Fibroblast of lung (primary cell): ENCODE measurements around the gene CLIC1. TPM values are rescaled to one million over a fixed set of nuclear protein-coding genes. Genes with fewer than 3 reads are reported as not detected.
A peak's percentile ranks its signal among the peaks of the same experiment; 100 is the strongest.

Source experiments
- DNase-seq, 2 donors: peaks; one replicate each; pipeline versions ENCODE4 v3.0.0 to v3.0.0-alpha.2; 2010; ENCODE audit warnings: low read depth in 2 of 2
- H2AFZ ChIP-seq: 2 replicates; pipeline ENCODE4 v1.5.1; 2012; ENCODE audit warnings: low read length, control low read depth, inconsistent platforms
- H3K27ac ChIP-seq: 2 replicates; pipeline ENCODE4 v1.5.1; 2011; ENCODE audit warnings: low read length, control low read depth; ENCODE audit not compliant: insufficient read depth
- H3K27me3 ChIP-seq: 2 replicates; pipeline ENCODE4 v1.5.1; 2011; ENCODE audit warnings: mild to moderate bottlenecking, low read length; ENCODE audit not compliant: control insufficient read depth, insufficient read depth
- H3K36me3 ChIP-seq: 2 replicates; pipeline ENCODE4 v1.5.1; 2011; ENCODE audit warnings: low read length; ENCODE audit not compliant: control insufficient read depth, insufficient read depth
- H3K4me1 ChIP-seq: 2 replicates; pipeline ENCODE4 v1.5.1; 2011; ENCODE audit warnings: low read length; ENCODE audit not compliant: control insufficient read depth, insufficient read depth; ENCODE audit errors: extremely low read depth
- H3K4me2 ChIP-seq: 2 replicates; pipeline ENCODE4 v1.5.1; 2011; ENCODE audit warnings: low read length, control low read depth; ENCODE audit not compliant: insufficient read depth; ENCODE audit errors: extremely low read depth
- H3K4me3 ChIP-seq, 4 experiments: fragments of 200-600 bp in 1 of 4; sonication (generic) in 1 of 4; replicated peaks in 1 of 4; 2 replicates each; pipeline ENCODE4 v1.5.1; 2011 to 2016; ENCODE audit warnings: low read length in 4 of 4, low read depth in 3 of 4, mild to moderate bottlenecking in 3 of 4, control low read depth in 2 of 4, inconsistent platforms in 1 of 4, mixed read lengths in 1 of 4; ENCODE audit not compliant: insufficient read depth in 1 of 4; ENCODE audit errors: control extremely low read depth in 1 of 4
- H3K79me2 ChIP-seq: 2 replicates; pipeline ENCODE4 v1.5.1; 2012; ENCODE audit warnings: mild to moderate bottlenecking, low read length, inconsistent platforms; ENCODE audit not compliant: control insufficient read depth, insufficient read depth
- H3K9ac ChIP-seq: 2 replicates; pipeline ENCODE4 v1.5.1; 2011; ENCODE audit warnings: mild to moderate bottlenecking, low read length, control low read depth; ENCODE audit not compliant: insufficient read depth
- H3K9me3 ChIP-seq: 2 replicates; pipeline ENCODE4 v1.5.1; 2012; ENCODE audit warnings: low read depth, low read length; ENCODE audit not compliant: control insufficient read depth, insufficient read depth
- H4K20me1 ChIP-seq: 2 replicates; pipeline ENCODE4 v1.5.1; 2011; ENCODE audit warnings: low read length; ENCODE audit not compliant: control insufficient read depth, insufficient read depth; ENCODE audit errors: extremely low read depth
- CTCF ChIP-seq, 2 donors: IDR thresholded peaks in 1 of 2; conservative IDR thresholded peaks in 1 of 2; 1 replicate in 1 of 2; 2 replicates in 1 of 2; pipeline ENCODE4 v1.5.1; 2011 to 2012; ENCODE audit warnings: low read length in 2 of 2, control low read depth in 1 of 2, inconsistent platforms in 1 of 2, low read depth in 1 of 2, mild to moderate bottlenecking in 1 of 2
- EZH2 ChIP-seq: IDR thresholded peaks from 2 replicates; pipeline ENCODE4 v1.5.1; 2012; ENCODE audit warnings: low read length, control low read depth, mild to moderate bottlenecking; ENCODE audit errors: missing control alignments
- polyA plus RNA-seq, 2 donors: library from polyadenylated mRNA; depleted of rRNA in 1 of 2; stranded (reverse) in 1 of 2; unstranded in 1 of 2; fragments of >200 nt; gene quantifications; 2 replicates each; pipeline ENCODE4 v1.2.1, GENCODE V29; 2011 to 2012; ENCODE audit warnings: missing spikeins in 1 of 2
- total RNA-seq: library from RNA; depleted of rRNA; stranded (reverse); fragments of >200 nt; gene quantifications from 2 replicates; pipeline ENCODE4 v1.2.1, GENCODE V29; 2014

CLIC1 gene
- total and polyA plus RNA-seq, 2 donors (not counting 1 experiment from before 2014, with no cell fraction given): 615 to 639 TPM

- no peaks in the 10 kb centered on the region for H3K9me3 ChIP-seq
- no peaks in the 10 kb centered on the region for H3K79me2 ChIP-seq
- peaks cover 1% of the 10 kb centered on the region for H3K4me1 ChIP-seq
- H3K27me3 ChIP-seq: no peaks in the 10 kb centered on the region
- no peaks in the 10 kb centered on the region for H4K20me1 ChIP-seq
- DNase-seq: no peak
- peaks cover 7% of the 10 kb centered on the region for H3K36me3 ChIP-seq
- no peak overlapping the region for H3K27ac ChIP-seq
- no peak overlapping the region for H3K9ac ChIP-seq
- H2AFZ ChIP-seq: no peak overlapping the region
- no peak for TF ChIP-seq CTCF (conservative IDR thresholded peaks at IDR 0.05 in 1 of 2, IDR thresholded peaks at IDR 0.05 in 1 of 2; ENCODE audit: low read depth in 1 of 2, low read length in 2 of 2)
- TF ChIP-seq EZH2: no peak
- H3K4me3 ChIP-seq: no peak overlapping the region
- no peak overlapping the region for H3K4me2 ChIP-seq
These were observed 22.0 kb upstream of the CLIC1 start for GRCh38 chr6:31758281-31758680.

- Histone ChIP-seq H4K20me1 (no peaks in the 10 kb centered on the region), H3K27ac (no peak overlapping the region), H3K4me2 (no peak overlapping the region), H3K9me3 (no peaks in the 10 kb centered on the region), H3K36me3 (no peaks in the 10 kb centered on the region), H3K79me2 (no peaks in the 10 kb centered on the region), H3K27me3 (no peaks in the 10 kb centered on the region), H3K4me3 (no peak overlapping the region), H2AFZ (no peak overlapping the region), H3K9ac (no peak overlapping the region), H3K4me1 (peaks cover 2% of the 10 kb centered on the region)
- no peak for TF ChIP-seq CTCF (conservative IDR thresholded peaks at IDR 0.05 in 1 of 2, IDR thresholded peaks at IDR 0.05 in 1 of 2; ENCODE audit: low read depth in 1 of 2, low read length in 2 of 2)
- TF ChIP-seq EZH2: no peak
- DNase-seq: peak; percentile 66 to 90
These were observed 16.5 kb upstream of the CLIC1 start for GRCh38 chr6:31752739-31753319.

- Histone ChIP-seq H3K27me3 (no peaks in the 10 kb centered on the region), H3K36me3 (peaks cover 2% of the 10 kb centered on the region), H4K20me1 (no peaks in the 10 kb centered on the region), H3K9me3 (no peaks in the 10 kb centered on the region), H3K9ac (no peak overlapping the region), H3K4me2 (no peak overlapping the region), H3K4me3 (no peak overlapping the region), H2AFZ (no peak overlapping the region), H3K27ac (no peak overlapping the region), H3K4me1 (peaks cover 5% of the 10 kb centered on the region), H3K79me2 (no peaks in the 10 kb centered on the region)
- TF ChIP-seq EZH2: no peak
- TF ChIP-seq CTCF (conservative IDR thresholded peaks at IDR 0.05 in 1 of 2, IDR thresholded peaks at IDR 0.05 in 1 of 2; ENCODE audit: low read depth in 1 of 2, low read length in 2 of 2): no peak
- DNase-seq: peak in 1 of 2 donors; percentile 87
These were observed 14.2 kb upstream of the CLIC1 start for GRCh38 chr6:31750411-31751022.
